GM12865 (cell line): ENCODE results near the gene SMAD7.

Experiments
- DNase-seq: peaks from one replicate; pipeline ENCODE4 v3.0.0; 2010; ENCODE audit warnings: low read depth
- H3K4me3 ChIP-seq: 2 replicates; pipeline ENCODE4 v1.5.1; 2011; ENCODE audit warnings: mild to moderate bottlenecking, low read depth, low read length, control low read depth
- CTCF ChIP-seq: IDR thresholded peaks from 2 replicates; pipeline ENCODE4 v1.5.1; 2011; ENCODE audit warnings: low read length, control low read depth, low read depth, inconsistent platforms; ENCODE audit not compliant: insufficient read depth; ENCODE audit errors: missing control alignments

The SMAD7 gene

GRCh38 chr18:48947560-48947959 lies 3.2 kb downstream of the SMAD7 start:
- no peak for TF ChIP-seq CTCF
- no peak for DNase-seq
- H3K4me3 ChIP-seq, result peak overlapping the region; percentile 80

- TF ChIP-seq CTCF, result no peak
- H3K4me3 ChIP-seq, result peak overlapping the region; percentile 80
- no peak for DNase-seq
These were observed 3.7 kb downstream of the SMAD7 start for GRCh38 chr18:48947092-48947491.

GRCh38 chr18:48946329-48946835 lies 4.4 kb downstream of the SMAD7 start:
- DNase-seq, result no peak
- H3K4me3 ChIP-seq, result peak overlapping the region; percentile 80
- no peak for TF ChIP-seq CTCF

- no peak overlapping the region; the same call in 1 of the 2 replicates for H3K4me3 ChIP-seq
These were observed 4.9 kb downstream of the SMAD7 start for GRCh38 chr18:48945953-48946217.

GRCh38 chr18:48944634-48945033 lies 6.1 kb downstream of the SMAD7 start:
- no peak for TF ChIP-seq CTCF
- H3K4me3 ChIP-seq, result no peak overlapping the region
- DNase-seq, result no peak

More at GRCh38 chr18:48945953-48946217, 4.9 kb downstream of the SMAD7 start:
- no peak for TF ChIP-seq CTCF
- DNase-seq, result no peak

GRCh38 chr18:48943736-48944527 lies 6.8 kb downstream of the SMAD7 start:
- TF ChIP-seq CTCF, result no peak
- DNase-seq, result no peak
- H3K4me3 ChIP-seq, result no peak overlapping the region

- no peak overlapping the region for H3K4me3 ChIP-seq
- TF ChIP-seq CTCF, result no peak
These were observed 7.4 kb downstream of the SMAD7 start for GRCh38 chr18:48943333-48943732.

More at GRCh38 chr18:48943333-48943732, 7.4 kb downstream of the SMAD7 start:
- DNase-seq, result no peak
